Mammary epithelial cell (primary cell): Measurements from ENCODE around the gene MME.

Source experiments
- CTCF ChIP-seq, 2 donors: IDR thresholded peaks in 1 of 2; conservative IDR thresholded peaks in 1 of 2; 2 replicates each; pipeline ENCODE4 v1.5.1; 2011 to 2012; ENCODE audit warnings: inconsistent platforms in 2 of 2, low read length in 2 of 2, mild to moderate bottlenecking in 2 of 2, control low read depth in 1 of 2, low read depth in 1 of 2; ENCODE audit not compliant: insufficient read depth in 1 of 2; ENCODE audit errors: extremely low read depth in 1 of 2
- EZH2 ChIP-seq: IDR thresholded peaks from 2 replicates; pipeline ENCODE4 v1.6.1; 2012; ENCODE audit warnings: low read length, inconsistent platforms, borderline replicate concordance

GRCh38 chr3:155188031-155188430 lies 107.9 kb downstream of the MME start:
- TF ChIP-seq CTCF (conservative IDR thresholded peaks at IDR 0.05 in 1 of 2, IDR thresholded peaks at IDR 0.05 in 1 of 2; ENCODE audit: extremely low read depth in 1 of 2, insufficient read depth in 1 of 2, low read depth in 1 of 2, low read length in 2 of 2) (no peak), EZH2 (no peak)
